Caco-2 (cell line): ENCODE results near the gene CLIC3. TPM values are rescaled to one million over a fixed set of nuclear protein-coding genes. Genes with fewer than 3 reads are reported as not detected.
A peak's percentile ranks its signal among the peaks of the same experiment; 100 is the strongest.

Source experiments
- BruUV-seq: library from RNA; stranded (reverse); fragments of 400-500 nt; replicated peaks from 2 replicates; lab custom pipeline; 2021; lab: Mats Ljungman, UMichigan
- CTCF ChIA-PET: fragments of 300-600 bp; sonication (Branson Sonifier 250); formaldehyde crosslinking; loops from one replicate; lab custom pipeline; 2022; ENCODE audit warnings: antibody characterized with exemption; lab: Charles Lee
- POLR2A ChIA-PET: fragments of 300-600 bp; sonication (Branson Sonifier 250); formaldehyde crosslinking; loops from one replicate; lab custom pipeline; 2022; ENCODE audit warnings: antibody characterized with exemption; lab: Charles Lee
- DNase-seq, 2 experiments: peaks; one replicate each; pipeline versions ENCODE4 v3.0.0 to v3.0.0-alpha.2; 2020 to 2022
- H3K27me3 ChIP-seq: replicated peaks from 2 replicates; pipeline ENCODE4 v1.6.0; 2011; ENCODE audit warnings: low read length; ENCODE audit not compliant: control insufficient read depth, insufficient read depth
- H3K36me3 ChIP-seq: 2 replicates; pipeline ENCODE4 v1.5.1; 2011; ENCODE audit warnings: low read length; ENCODE audit not compliant: control insufficient read depth, insufficient read depth
- H3K4me1 ChIP-seq: fragments of 250-450 bp; sonication (Bioruptor Pico); 2 replicates; pipeline ENCODE4 v1.5.1; 2020; ENCODE audit warnings: mild to moderate bottlenecking
- H3K4me3 ChIP-seq: 2 replicates; pipeline ENCODE4 v1.5.1; 2011; ENCODE audit warnings: low read depth, mild to moderate bottlenecking, control low read depth, low read length
- H3K9me3 ChIP-seq: fragments of 250-450 bp; sonication (Bioruptor Pico); 2 replicates; pipeline ENCODE4 v1.5.1; 2020; ENCODE audit warnings: mild to moderate bottlenecking, moderate library complexity
- H3K27ac Mint-ChIP-seq: one replicate; pipeline ENCODE4 v1.8.0; 2022; ENCODE audit warnings: mixed read lengths; ENCODE audit not compliant: unreplicated experiment
- H3K27me3 Mint-ChIP-seq: one replicate; pipeline ENCODE4 v1.8.0; 2022; ENCODE audit warnings: mixed read lengths; ENCODE audit not compliant: insufficient read depth, unreplicated experiment
- H3K36me3 Mint-ChIP-seq: one replicate; pipeline ENCODE4 v1.8.0; 2022; ENCODE audit warnings: mild to moderate bottlenecking, mixed read lengths; ENCODE audit not compliant: insufficient read depth, unreplicated experiment
- H3K4me1 Mint-ChIP-seq: one replicate; pipeline ENCODE4 v1.8.0; 2022; ENCODE audit warnings: low read depth, mixed read lengths; ENCODE audit not compliant: unreplicated experiment
- H3K4me3 Mint-ChIP-seq: one replicate; pipeline ENCODE4 v1.8.0; 2022; ENCODE audit warnings: mild to moderate bottlenecking, moderate library complexity, mixed read lengths; ENCODE audit not compliant: unreplicated experiment
- H3K9me3 Mint-ChIP-seq: one replicate; pipeline ENCODE4 v1.8.0; 2022; ENCODE audit warnings: mixed read lengths; ENCODE audit not compliant: unreplicated experiment
- intact Hi-C: fragments of 100-400 bp; cut with micrococcal nuclease; formaldehyde crosslinking; loops from one replicate; pipeline ENCODE4 v1.10.0; 2022; ENCODE audit not compliant: unreplicated experiment
- total RNA-seq: library from RNA; stranded (reverse); gene quantifications from 2 replicates; pipeline ENCODE4 v1.2.3, GENCODE V29; 2022
- TF ChIP-seq, protein P1 (sequence below), 2 experiments: fragments of 200-600 bp in 1 of 2; IDR thresholded peaks; 1 replicate in 1 of 2; 2 replicates in 1 of 2; pipeline versions ENCODE4 v1.5.1 to v1.8.0; 2011 to 2022; ENCODE audit warnings: antibody characterized with exemption in 1 of 2, control low read depth in 1 of 2, inconsistent platforms in 1 of 2, low read depth in 1 of 2, low read length in 1 of 2, mild to moderate bottlenecking in 1 of 2, moderate library complexity in 1 of 2; ENCODE audit not compliant: insufficient read depth in 1 of 2, severe bottlenecking in 1 of 2, unreplicated experiment in 1 of 2

The CLIC3 gene
- total RNA-seq, 1 experiment from 2014 or later: 4.7 TPM

DNA sequence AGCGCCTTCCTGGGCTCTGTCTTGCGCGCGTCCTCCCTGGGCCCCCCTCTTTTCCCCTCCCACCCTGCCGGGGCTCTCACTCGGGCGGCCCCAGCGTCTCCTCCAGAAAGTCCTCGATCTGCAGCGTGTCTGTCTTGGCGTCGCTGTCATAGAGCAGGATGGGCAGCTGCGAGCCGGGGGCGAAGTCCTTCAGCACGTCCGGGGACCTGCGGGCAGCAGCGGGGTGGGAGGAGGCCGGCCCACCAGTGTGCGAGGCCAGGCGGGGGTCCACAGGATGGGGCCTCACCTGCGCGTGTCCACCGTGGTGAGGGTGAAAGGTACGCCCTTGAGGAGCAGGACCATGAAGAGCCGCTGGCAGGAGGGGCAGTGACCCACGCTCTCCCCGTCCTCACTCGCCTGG is 1.0 kb downstream of the CLIC3 start:
- ChIA-PET POLR2A (no interaction called here), CTCF (interaction anchor here (0.5 to 2.8 kb wide), 5 partner anchors 27 to 72 kb away, joined by 4 to 13 read pairs (median 4); no protein-coding TSS in a partner anchor)
- no peaks in the 10 kb centered on the region for H3K9me3 ChIP-seq

DNA sequence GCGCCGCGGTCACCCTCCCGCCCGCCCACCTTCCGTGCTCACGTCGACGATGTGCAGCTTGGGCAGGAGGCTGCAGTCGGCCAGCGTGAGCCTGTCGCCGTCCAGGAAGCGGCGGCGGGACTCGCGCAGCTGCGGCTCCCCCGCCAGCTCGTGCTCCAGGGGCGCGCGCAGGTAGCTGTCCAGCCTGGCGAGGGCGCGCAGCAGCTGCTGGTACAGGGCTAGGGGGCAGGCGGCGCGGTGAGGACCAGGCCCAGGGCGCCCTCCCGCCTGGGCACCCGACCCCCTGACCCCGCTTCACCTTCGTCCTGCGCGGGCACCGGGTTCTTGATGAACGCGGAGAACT is 1.5 kb downstream of the CLIC3 start:
- no TSS peak for BruUV-seq
- CTCF ChIA-PET: interaction anchor here (2.8 kb wide), 1 partner anchor 40 kb away, joined by 12 read pairs; no protein-coding TSS in a partner anchor
- intact Hi-C loops: no loop called here

More for the DNA sequence above, 1.0 kb downstream of the CLIC3 start:
- no peak overlapping the region for H3K4me3 Mint-ChIP-seq
- no peak overlapping the region for H3K4me3 ChIP-seq
- no peaks in the 10 kb centered on the region for H3K36me3 ChIP-seq
- H3K36me3 Mint-ChIP-seq: peaks cover 45% of the 10 kb centered on the region
- H3K4me1 Mint-ChIP-seq: peaks cover 14% of the 10 kb centered on the region
- H3K27ac Mint-ChIP-seq: no peak overlapping the region
- H3K27me3 Mint-ChIP-seq: no peaks in the 10 kb centered on the region
- BruUV-seq: no TSS peak
- DNase-seq: no peak
- no peaks in the 10 kb centered on the region for H3K9me3 Mint-ChIP-seq
- TF ChIP-seq, protein P1, sequence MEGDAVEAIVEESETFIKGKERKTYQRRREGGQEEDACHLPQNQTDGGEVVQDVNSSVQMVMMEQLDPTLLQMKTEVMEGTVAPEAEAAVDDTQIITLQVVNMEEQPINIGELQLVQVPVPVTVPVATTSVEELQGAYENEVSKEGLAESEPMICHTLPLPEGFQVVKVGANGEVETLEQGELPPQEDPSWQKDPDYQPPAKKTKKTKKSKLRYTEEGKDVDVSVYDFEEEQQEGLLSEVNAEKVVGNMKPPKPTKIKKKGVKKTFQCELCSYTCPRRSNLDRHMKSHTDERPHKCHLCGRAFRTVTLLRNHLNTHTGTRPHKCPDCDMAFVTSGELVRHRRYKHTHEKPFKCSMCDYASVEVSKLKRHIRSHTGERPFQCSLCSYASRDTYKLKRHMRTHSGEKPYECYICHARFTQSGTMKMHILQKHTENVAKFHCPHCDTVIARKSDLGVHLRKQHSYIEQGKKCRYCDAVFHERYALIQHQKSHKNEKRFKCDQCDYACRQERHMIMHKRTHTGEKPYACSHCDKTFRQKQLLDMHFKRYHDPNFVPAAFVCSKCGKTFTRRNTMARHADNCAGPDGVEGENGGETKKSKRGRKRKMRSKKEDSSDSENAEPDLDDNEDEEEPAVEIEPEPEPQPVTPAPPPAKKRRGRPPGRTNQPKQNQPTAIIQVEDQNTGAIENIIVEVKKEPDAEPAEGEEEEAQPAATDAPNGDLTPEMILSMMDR (IDR thresholded peaks at IDR 0.05; ENCODE audit: insufficient read depth in 1 of 2, low read depth in 1 of 2, low read length in 1 of 2, severe bottlenecking in 1 of 2, unreplicated experiment in 1 of 2): no peak
- intact Hi-C loops: no loop called here
- H3K27me3 ChIP-seq: no peaks in the 10 kb centered on the region
- H3K4me1 ChIP-seq: peaks cover 42% of the 10 kb centered on the region

DNA sequence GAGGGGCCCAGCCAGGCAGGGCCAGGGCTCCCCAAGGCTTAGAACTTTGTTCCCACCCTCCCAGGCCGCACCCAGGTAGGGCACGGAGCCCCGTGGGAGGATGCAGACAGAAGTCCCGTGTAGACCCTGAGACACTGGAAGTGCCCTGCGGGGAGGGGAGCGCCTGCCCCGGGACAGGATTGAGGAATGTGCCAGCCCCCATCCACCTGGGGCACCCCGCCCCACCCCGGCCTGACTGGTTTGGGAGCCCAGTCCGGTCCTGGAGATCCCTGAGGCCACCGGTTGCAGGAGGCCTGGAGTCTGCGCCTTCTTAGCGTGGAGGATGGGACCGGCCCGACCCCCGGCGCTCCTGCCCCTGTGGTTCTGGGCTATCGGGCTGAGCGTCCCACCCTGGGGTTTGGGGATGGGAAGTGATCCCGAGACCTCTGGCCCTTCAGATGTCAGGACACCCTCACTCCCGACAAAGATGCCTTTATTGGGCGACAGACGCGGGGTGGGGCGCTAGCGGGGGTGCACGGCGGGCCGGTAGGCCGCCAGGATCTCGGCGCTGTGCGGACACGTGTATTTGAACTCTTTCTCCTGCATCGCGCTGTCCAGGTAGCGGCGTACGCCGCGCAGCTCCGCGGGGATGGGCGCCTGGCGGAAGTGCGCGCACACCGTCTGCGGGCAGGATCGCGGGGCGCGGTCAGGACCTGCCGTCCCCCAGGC is 2.0 kb downstream of the CLIC3 start:
- DNase-seq: peak in 1 of 2 experiments; percentile 61
- BruUV-seq: no TSS peak
- Mint-ChIP-seq H3K9me3 (no peaks in the 10 kb centered on the region), H3K36me3 (peaks cover 45% of the 10 kb centered on the region), H3K4me1 (peaks cover 24% of the 10 kb centered on the region), H3K27ac (no peak overlapping the region), H3K4me3 (peak overlapping the region; percentile 83), H3K27me3 (no peaks in the 10 kb centered on the region)
- Histone ChIP-seq H3K36me3 (no peaks in the 10 kb centered on the region), H3K4me3 (no peak overlapping the region), H3K4me1 (peaks cover 47% of the 10 kb centered on the region), H3K9me3 (no peaks in the 10 kb centered on the region), H3K27me3 (no peaks in the 10 kb centered on the region)
- ChIA-PET POLR2A (no interaction called here), CTCF (interaction anchor here (0.7 to 2.7 kb wide), 2 partner anchors 35 to 242 kb away, joined by 5 to 18 read pairs; no protein-coding TSS in a partner anchor)
- TF ChIP-seq, protein P1 (IDR thresholded peaks at IDR 0.05; ENCODE audit: insufficient read depth in 1 of 2, low read depth in 1 of 2, low read length in 1 of 2, severe bottlenecking in 1 of 2, unreplicated experiment in 1 of 2): no peak
- intact Hi-C loops: no loop called here

More for the DNA sequence above, 1.5 kb downstream of the CLIC3 start:
- Histone ChIP-seq H3K36me3 (no peaks in the 10 kb centered on the region), H3K4me3 (no peak overlapping the region), H3K27me3 (no peaks in the 10 kb centered on the region), H3K4me1 (peaks cover 43% of the 10 kb centered on the region), H3K9me3 (no peaks in the 10 kb centered on the region)
- Mint-ChIP-seq H3K36me3 (peaks cover 45% of the 10 kb centered on the region), H3K27ac (no peak overlapping the region), H3K4me3 (no peak overlapping the region), H3K9me3 (no peaks in the 10 kb centered on the region), H3K4me1 (peaks cover 19% of the 10 kb centered on the region), H3K27me3 (no peaks in the 10 kb centered on the region)
- DNase-seq: no peak
- POLR2A ChIA-PET: no interaction called here
- TF ChIP-seq, protein P1 (IDR thresholded peaks at IDR 0.05; ENCODE audit: insufficient read depth in 1 of 2, low read depth in 1 of 2, low read length in 1 of 2, severe bottlenecking in 1 of 2, unreplicated experiment in 1 of 2): no peak
